Right lobe of liver (tissue), 6 donors: ENCODE data around the gene GABARAPL2. TPM values are rescaled to one million over a fixed set of nuclear protein-coding genes. Genes with fewer than 3 reads are reported as not detected.

Experiments
- ATAC-seq, 4 donors: fragments of 200-7000 bp; cut with Tn5 transposase; one replicate each; pipeline ENCODE4 v1.9.1; 2020; ENCODE audit warnings: mild to moderate bottlenecking in 4 of 4, moderate library complexity in 4 of 4
- DNase-seq, 3 donors: peaks; one replicate each; pipeline ENCODE4 v3.0.0-alpha.2; 2020
- H3K27ac ChIP-seq, 3 donors: fragments of 200-600 bp; one replicate each; pipeline ENCODE4 v1.8.0; 2022
- H3K27me3 ChIP-seq, 2 donors: fragments of 200-600 bp; one replicate each; pipeline ENCODE4 v1.8.0; 2022
- H3K36me3 ChIP-seq, 4 donors: fragments of 200-600 bp; sonication (generic) in 1 of 4; one replicate each; pipeline versions ENCODE4 v1.5.1 to v1.8.0; 2017 to 2022; ENCODE audit warnings: control low read depth in 1 of 4
- H3K4me1 ChIP-seq, 4 donors: fragments of 200-600 bp; sonication (generic) in 1 of 4; one replicate each; pipeline versions ENCODE4 v1.5.1 to v1.8.0; 2017 to 2022; ENCODE audit warnings: control low read depth in 1 of 4
- H3K4me3 ChIP-seq, 3 donors: fragments of 200-600 bp; one replicate each; pipeline ENCODE4 v1.8.0; 2022
- H3K9me3 ChIP-seq, 4 donors: fragments of 200-600 bp; sonication (generic) in 1 of 4; one replicate each; pipeline versions ENCODE4 v1.5.1 to v1.8.0; 2017 to 2022; ENCODE audit warnings: control low read depth in 1 of 4
- CTCF ChIP-seq, 4 donors: fragments of 200-600 bp in 3 of 4; fragments of 450-650 bp in 1 of 4; IDR thresholded peaks; one replicate each; pipeline versions ENCODE4 v1.5.1 to v1.8.0; 2016 to 2022; ENCODE audit warnings: antibody characterized with exemption in 4 of 4, mild to moderate bottlenecking in 2 of 4
- POLR2A ChIP-seq: fragments of 450-650 bp; IDR thresholded peaks from one replicate; pipeline ENCODE4 v1.6.1; 2017; ENCODE audit warnings: antibody characterized with exemption, mild to moderate bottlenecking
- WGBS: methylation state at CpG from one replicate; pipeline ENCODE4 v1.1.6; 2018; ENCODE audit warnings: low coverage, low lambda C conversion rate; ENCODE audit not compliant: insufficient coverage; ENCODE audit errors: missing lambda C conversion rate; 5-methylcytosine and 5-hydroxymethylcytosine counted together
- intact Hi-C, 2 donors: fragments of 100-400 bp; cut with DNase I; formaldehyde crosslinking; loops; one replicate each; pipeline versions ENCODE4 v1.11.2 to v1.14.1; 2022
- total RNA-seq, 6 experiments: library from RNA; depleted of rRNA in 2 of 6; stranded (reverse); fragments of >200 nt in 2 of 6; fragmentation: NEBNext Ultra II Directional in 3 of 6; extraction: Animal tissue kit (Norgen Biotek cat#: 25700) in 3 of 6; gene quantifications; one replicate each; pipeline versions ENCODE4 v1.1.0 to v1.2.4, GENCODE V29; 2016 to 2023
- donor health status: DM: no; HTN: yes; CAD: no.
- donor health status: DM: no; HTN: no; CAD: no.
- donor health status: DM: no; HTN: no; CAD: no.
- donor health status: DM: no; HTN: yes; CAD: no.
- donor health status: DM: no; HTN: yes; CAD: no.

GABARAPL2 gene
- total RNA-seq, 6 experiments from 2014 or later, result 33.4 to 46.5 (median 42.4) TPM

GRCh38 chr16:75552951-75553350 lies 13.2 kb upstream of the GABARAPL2 start:
- TF ChIP-seq CTCF (IDR thresholded peaks at IDR 0.05), result no peak
- no peak for TF ChIP-seq POLR2A

GRCh38 chr16:75555213-75555706 lies 10.9 kb upstream of the GABARAPL2 start:
- no peaks in the 10 kb centered on the region for H3K9me3 ChIP-seq
- intact Hi-C loops, result no loop called here
- H3K4me1 ChIP-seq, result peaks cover 0 to 6% (median 0%) of the 10 kb centered on the region in 4 donors
- peak overlapping the region; percentile 30 to 60 (median 47) for H3K27ac ChIP-seq
- WGBS, result under 1% methylated on average over 20 of the region's 26 CpGs
- peak; percentile 59 to 64 (median 61) for ATAC-seq
- no peaks in the 10 kb centered on the region for H3K36me3 ChIP-seq
- peak overlapping the region; percentile 48 to 74 (median 73) for H3K4me3 ChIP-seq
- DNase-seq, result peak; percentile 69 to 81 (median 72)
- no peak for TF ChIP-seq CTCF (IDR thresholded peaks at IDR 0.05)
- TF ChIP-seq POLR2A, result no peak
- H3K27me3 ChIP-seq, result no peaks in the 10 kb centered on the region

More at GRCh38 chr16:75552951-75553350, 13.2 kb upstream of the GABARAPL2 start:
- H3K27me3 ChIP-seq, result no peaks in the 10 kb centered on the region
- no peaks in the 10 kb centered on the region for H3K36me3 ChIP-seq
- intact Hi-C loops, result loop anchor here in 1 of 2 donors (5.0 kb wide), 1 partner anchor 81 kb away; no protein-coding TSS in a partner anchor
- DNase-seq, result no peak
- 40% methylated on average over 2 of the region's 2 CpGs for WGBS
- peaks cover 0 to 6% (median 0%) of the 10 kb centered on the region in 4 donors for H3K4me1 ChIP-seq
- no peak overlapping the region for H3K27ac ChIP-seq
- H3K9me3 ChIP-seq, result no peaks in the 10 kb centered on the region
- no peak overlapping the region for H3K4me3 ChIP-seq
- no peak for ATAC-seq

- 1% methylated on average over 18 of the region's 75 CpGs for WGBS
- Histone ChIP-seq H3K36me3 (no peaks in the 10 kb centered on the region), H3K4me1 (peaks cover 0 to 6% (median 0%) of the 10 kb centered on the region in 4 donors), H3K27ac (peak within 1 kb of the TSS; percentile 30 to 60 (median 47)), H3K9me3 (no peaks in the 10 kb centered on the region), H3K4me3 (peak within 1 kb of the TSS; percentile 48 to 74 (median 73)), H3K27me3 (no peaks in the 10 kb centered on the region)
- intact Hi-C loops, result no loop called here
- DNase-seq, result peak; percentile 97 to 98 (median 98)
- ATAC-seq, result peak; percentile 96 to 98 (median 97)
- TF ChIP-seq CTCF (IDR thresholded peaks at IDR 0.05), result no peak
Observed at GRCh38 chr16:75555707-75556430, 10.3 kb upstream of the GABARAPL2 start, which contains the start of gene TMEM231. TSS of gene TMEM231 (minus strand) at chr16:75556252. CDS start at chr16:75556209, 43 bp downstream.

- H3K4me1 ChIP-seq, result peaks cover 0 to 6% (median 0%) of the 10 kb centered on the region in 4 donors
- no peaks in the 10 kb centered on the region for H3K36me3 ChIP-seq
- no peaks in the 10 kb centered on the region for H3K27me3 ChIP-seq
- TF ChIP-seq POLR2A (no peak), CTCF (IDR thresholded peaks at IDR 0.05) (no peak)
- no peaks in the 10 kb centered on the region for H3K9me3 ChIP-seq
- WGBS, result 45% methylated on average over 16 of the region's 16 CpGs
- H3K4me3 ChIP-seq, result peak overlapping the region; percentile 48 to 74 (median 73)
- ATAC-seq, result no peak
- H3K27ac ChIP-seq, result peak overlapping the region in 2 of 3 donors; percentile 47 to 60
- DNase-seq, result no peak
- intact Hi-C loops, result no loop called here
Observed at GRCh38 chr16:75556431-75556950, 9.7 kb upstream of the GABARAPL2 start.
